Parathyroid adenoma (tissue), 2 donors: ENCODE measurements around the gene PRUNE1.

ENCODE experiments used
- H2AFZ ChIP-seq: fragments of 300-600 bp; sonication (generic); one replicate; pipeline ENCODE4 v1.7.0; 2017; ENCODE audit warnings: antibody characterized with exemption, mild to moderate bottlenecking
- H3K27ac ChIP-seq: fragments of 300-600 bp; sonication (generic); one replicate; pipeline ENCODE4 v1.7.0; 2017
- H3K27me3 ChIP-seq: fragments of 300-600 bp; sonication (generic); one replicate; pipeline ENCODE4 v1.7.0; 2017; ENCODE audit warnings: low read length; ENCODE audit not compliant: control insufficient read depth, insufficient read depth
- H3K36me3 ChIP-seq: fragments of 300-600 bp; sonication (generic); one replicate; pipeline ENCODE4 v1.7.0; 2017; ENCODE audit warnings: low read length; ENCODE audit not compliant: control insufficient read depth, insufficient read depth
- H3K4me1 ChIP-seq: fragments of 300-600 bp; sonication (generic); one replicate; pipeline ENCODE4 v1.7.0; 2017; ENCODE audit warnings: control low read depth
- H3K4me2 ChIP-seq: fragments of 300-600 bp; sonication (generic); one replicate; pipeline ENCODE4 v1.7.0; 2017; ENCODE audit warnings: low read length
- H3K4me3 ChIP-seq: fragments of 300-600 bp; sonication (generic); one replicate; pipeline ENCODE4 v1.7.0; 2017; ENCODE audit warnings: low read depth, low read length
- H3K79me2 ChIP-seq: fragments of 300-600 bp; sonication (generic); one replicate; pipeline ENCODE4 v1.7.0; 2017; ENCODE audit warnings: control low read depth
- H3K9ac ChIP-seq: fragments of 300-600 bp; sonication (generic); one replicate; pipeline ENCODE4 v1.7.0; 2017; ENCODE audit warnings: mild to moderate bottlenecking
- H3K9me3 ChIP-seq: fragments of 300-600 bp; sonication (generic); one replicate; pipeline ENCODE4 v1.7.0; 2017; ENCODE audit warnings: low read length; ENCODE audit not compliant: control insufficient read depth
- CTCF ChIP-seq: fragments of 300-600 bp; sonication (generic); IDR thresholded peaks from one replicate; pipeline ENCODE4 v1.7.0; 2017; ENCODE audit warnings: antibody characterized with exemption, mild to moderate bottlenecking
- donor health status: primary hyperparathyroidism.

Gene PRUNE1

DNA sequence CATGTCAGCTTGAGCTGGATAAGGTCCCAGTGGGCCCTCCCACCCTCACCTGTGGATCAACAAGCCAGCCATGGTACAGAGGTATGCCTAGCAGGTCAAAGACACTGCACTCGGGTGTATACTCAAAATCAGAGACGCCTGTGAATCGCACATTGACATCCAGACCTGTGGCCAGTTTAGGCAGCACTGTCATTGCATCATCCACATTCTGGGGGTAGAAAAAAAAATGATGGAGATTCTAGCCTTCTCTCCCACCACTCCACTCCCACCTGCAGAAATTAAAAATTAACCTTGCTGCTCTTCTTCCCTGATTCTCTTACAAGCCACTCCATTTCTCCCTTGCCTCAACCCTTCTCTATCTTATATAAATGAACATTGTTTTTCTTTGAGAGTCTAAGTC lies 7.8 kb upstream of the PRUNE1 start:
- Histone ChIP-seq H3K4me1 (no peaks in the 10 kb centered on the region), H3K79me2 (peaks cover 5% of the 10 kb centered on the region), H3K27ac (no peak overlapping the region), H3K36me3 (no peaks in the 10 kb centered on the region), H3K27me3 (no peaks in the 10 kb centered on the region), H3K4me2 (no peak overlapping the region), H3K4me3 (no peak overlapping the region), H3K9ac (no peak overlapping the region), H3K9me3 (no peaks in the 10 kb centered on the region), H2AFZ (no peak overlapping the region)
- no peak for TF ChIP-seq CTCF

GRCh38 chr1:151001602-151002001 lies 6.6 kb upstream of the PRUNE1 start:
- Histone ChIP-seq H3K4me3 (no peak overlapping the region), H3K27ac (no peak overlapping the region), H3K4me2 (no peak overlapping the region), H2AFZ (no peak overlapping the region), H3K27me3 (no peaks in the 10 kb centered on the region), H3K9ac (no peak overlapping the region), H3K36me3 (no peaks in the 10 kb centered on the region), H3K79me2 (peaks cover 5% of the 10 kb centered on the region), H3K4me1 (no peaks in the 10 kb centered on the region), H3K9me3 (no peaks in the 10 kb centered on the region)
- no peak for TF ChIP-seq CTCF

GRCh38 chr1:151002051-151002450 lies 6.2 kb upstream of the PRUNE1 start:
- no peaks in the 10 kb centered on the region for H3K36me3 ChIP-seq
- H3K4me2 ChIP-seq: peak overlapping the region; percentile 13
- H3K79me2 ChIP-seq: peaks cover 5% of the 10 kb centered on the region
- H3K27ac ChIP-seq: no peak overlapping the region
- no peak overlapping the region for H3K4me3 ChIP-seq
- no peak for TF ChIP-seq CTCF
- H3K9ac ChIP-seq: no peak overlapping the region
- H3K27me3 ChIP-seq: no peaks in the 10 kb centered on the region
- no peaks in the 10 kb centered on the region for H3K9me3 ChIP-seq
- H3K4me1 ChIP-seq: peaks cover 2% of the 10 kb centered on the region
- H2AFZ ChIP-seq: no peak overlapping the region

DNA sequence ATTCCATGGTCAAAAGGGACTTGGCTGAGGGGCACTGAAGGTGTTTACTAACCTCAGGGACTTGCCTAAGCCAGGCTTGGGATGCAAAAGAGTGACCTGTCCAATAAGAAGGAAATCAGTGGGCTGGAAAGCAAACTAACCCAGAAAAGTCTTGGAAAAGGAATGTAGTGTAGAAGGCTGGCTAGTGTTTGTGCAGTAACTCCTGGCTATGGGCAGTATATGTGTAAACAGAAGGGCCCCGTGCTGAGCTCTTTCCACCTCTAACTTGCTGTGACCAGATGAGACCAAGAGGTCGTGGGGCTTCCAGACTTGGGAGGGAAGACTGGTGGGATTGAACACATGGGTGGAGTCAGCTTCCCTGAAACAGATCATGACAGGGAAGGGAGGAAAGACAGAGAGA lies 5.6 kb upstream of the PRUNE1 start:
- Histone ChIP-seq H3K36me3 (no peaks in the 10 kb centered on the region), H3K27me3 (no peaks in the 10 kb centered on the region), H3K27ac (no peak overlapping the region), H3K9me3 (no peaks in the 10 kb centered on the region), H2AFZ (no peak overlapping the region), H3K4me3 (no peak overlapping the region), H3K4me1 (peaks cover 8% of the 10 kb centered on the region), H3K9ac (no peak overlapping the region), H3K79me2 (peaks cover 5% of the 10 kb centered on the region), H3K4me2 (peak overlapping the region; percentile 13)
- no peak for TF ChIP-seq CTCF

GRCh38 chr1:151003180-151003579 lies 5.1 kb upstream of the PRUNE1 start:
- Histone ChIP-seq H3K36me3 (no peaks in the 10 kb centered on the region), H3K9ac (no peak overlapping the region), H3K9me3 (no peaks in the 10 kb centered on the region), H3K79me2 (peaks cover 5% of the 10 kb centered on the region), H3K4me1 (peaks cover 11% of the 10 kb centered on the region), H3K4me2 (peak overlapping the region; percentile 13), H2AFZ (no peak overlapping the region), H3K27ac (no peak overlapping the region), H3K27me3 (no peaks in the 10 kb centered on the region), H3K4me3 (peak overlapping the region; percentile 23)
- TF ChIP-seq CTCF: no peak
